Stimulated activated CD8-positive, alpha-beta memory T cell treated with anti-CD3 and anti-CD28 coated beads, Interleukin-15, amount 100 ng/mL, for 1 hour (primary cell): Measurements from ENCODE around the gene NFASC.

Experiments used
- DNase-seq: peaks from one replicate; pipeline ENCODE4 v3.0.0-alpha.2; 2020; ENCODE audit warnings: low read depth

Gene NFASC

DNA sequence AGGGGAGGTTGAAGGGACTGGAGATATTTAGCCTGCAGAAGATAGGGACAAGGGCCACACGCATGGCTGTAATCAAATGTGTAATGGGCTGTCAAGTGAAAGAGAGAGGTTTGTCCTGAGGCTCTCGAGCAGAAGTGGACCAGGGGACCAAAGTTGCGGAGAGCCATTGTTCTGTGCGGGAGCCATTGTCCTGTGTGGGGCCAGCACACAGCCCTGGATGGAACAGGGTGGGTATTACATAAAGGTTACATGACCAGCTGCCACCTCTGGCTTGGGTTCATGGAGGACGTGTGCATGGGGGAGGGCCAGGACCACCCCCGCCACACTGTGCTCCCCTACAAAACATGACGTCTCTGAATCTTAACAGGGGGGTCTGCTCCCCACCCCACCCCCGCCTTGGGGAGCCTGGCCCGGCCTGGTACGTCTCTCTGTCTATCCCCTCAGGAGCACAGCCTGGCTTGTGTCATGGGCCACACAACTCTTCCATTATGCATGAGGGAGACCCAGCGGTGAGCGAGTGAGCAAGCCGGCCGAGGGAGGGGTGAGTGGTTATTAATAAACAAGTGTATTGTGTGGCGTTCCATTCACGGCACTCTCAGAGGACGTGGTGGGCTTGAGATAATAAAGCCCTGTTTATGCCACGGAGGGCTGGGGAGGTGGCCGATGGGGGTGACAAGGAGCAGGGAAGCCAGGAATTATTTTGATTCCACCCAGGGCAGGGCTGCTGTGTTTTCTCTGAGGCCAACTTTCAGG is at the start of gene NFASC:
NFASC (plus strand) TSS at position 703 of the 753 bp plus-strand sequence. CDS start 73,454 bp downstream, outside the sequence.
- no peak for DNase-seq

- DNase-seq: no peak
Measured at GRCh38 chr1:204821476-204821875, 49.2 kb upstream of the NFASC start.

GRCh38 chr1:204821924-204822323 is 48.7 kb upstream of the NFASC start:
- DNase-seq: no peak

DNA sequence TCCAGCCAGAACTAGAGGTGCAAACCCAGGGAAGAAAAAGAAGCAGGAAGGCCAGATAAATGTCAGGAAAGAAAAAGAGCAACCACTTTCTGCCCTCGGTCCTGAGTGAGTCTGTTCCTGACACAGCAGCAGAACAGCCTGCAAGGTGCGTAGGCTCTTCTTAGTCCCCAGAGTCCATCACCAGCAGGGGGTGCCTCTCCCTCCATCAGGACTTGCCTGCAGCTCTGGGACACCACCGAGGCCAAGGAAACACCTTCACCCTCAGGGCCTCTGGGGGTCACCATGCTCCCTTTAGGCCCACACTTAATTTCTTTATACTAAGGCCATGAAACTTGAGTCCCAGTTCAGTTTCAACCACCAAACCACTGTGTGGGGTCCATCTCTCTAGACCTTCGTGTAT is 43.7 kb upstream of the NFASC start:
- DNase-seq: no peak

DNA sequence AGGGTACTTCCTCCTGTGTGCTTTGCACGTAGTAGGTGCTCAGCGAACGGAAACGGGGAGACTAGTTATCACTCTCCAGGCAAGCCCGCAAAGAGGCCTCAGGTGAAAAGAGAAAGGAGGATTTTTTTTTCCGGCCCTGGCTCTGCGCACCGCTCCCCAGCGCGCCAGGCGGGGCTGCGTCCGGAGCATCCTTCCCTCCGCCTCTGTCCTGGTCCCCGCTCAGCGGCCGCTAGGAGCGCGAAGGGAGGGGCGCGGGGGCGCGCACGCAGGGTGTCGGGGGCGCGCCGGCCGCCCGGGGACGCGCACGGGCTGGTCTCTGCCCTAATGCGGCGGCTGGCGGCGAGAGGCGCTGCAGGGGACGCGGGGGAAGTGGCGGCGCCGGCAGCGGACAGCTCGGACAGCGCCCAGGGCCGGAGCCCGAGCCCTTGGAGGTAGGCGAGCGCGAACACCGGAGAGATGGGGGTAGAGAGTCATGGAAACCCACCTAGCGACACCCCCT is 42.3 kb upstream of the NFASC start:
- no peak for DNase-seq

DNA sequence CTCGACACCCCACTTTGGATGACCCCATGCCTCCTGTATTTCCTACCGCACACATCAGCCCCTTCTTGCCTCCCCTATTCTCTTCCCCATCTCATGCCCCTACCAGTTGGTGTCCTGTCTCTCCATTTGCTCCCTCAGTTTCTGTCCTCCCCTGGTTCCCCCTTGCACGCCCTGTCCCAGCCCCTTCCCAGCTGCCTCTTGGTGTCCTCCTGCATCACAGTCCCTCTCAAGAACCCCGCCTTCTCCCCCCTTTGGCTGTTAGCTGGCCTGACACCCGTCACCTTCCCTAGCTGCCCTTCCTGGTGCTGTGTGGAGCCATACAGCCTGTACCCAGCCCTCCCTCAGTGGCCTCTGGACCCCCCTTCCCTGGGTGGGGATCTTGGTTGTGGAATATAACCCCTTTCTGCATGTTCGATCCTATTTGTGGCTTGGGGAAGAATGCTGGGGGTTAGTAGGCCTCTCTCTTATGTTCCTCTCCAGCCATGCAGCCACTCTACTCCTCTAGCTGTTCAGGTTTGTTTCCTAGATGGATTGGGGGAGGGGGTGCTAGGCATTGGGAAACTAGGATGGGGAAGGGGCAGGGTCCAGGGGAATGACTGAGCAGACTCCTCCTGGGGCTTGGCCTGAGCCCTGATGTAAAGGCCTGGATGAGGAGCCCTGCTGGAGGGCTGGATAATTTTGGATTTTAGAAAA is 41.4 kb upstream of the NFASC start:
- DNase-seq: no peak

GRCh38 chr1:204830747-204831146 is 39.9 kb upstream of the NFASC start:
- no peak for DNase-seq

- DNase-seq: no peak
Measured at GRCh38 chr1:204831186-204831585, 39.5 kb upstream of the NFASC start.

GRCh38 chr1:204834336-204834735 is 36.3 kb upstream of the NFASC start:
- DNase-seq: no peak

- no peak for DNase-seq
Measured at GRCh38 chr1:204834752-204835151, 35.9 kb upstream of the NFASC start.

DNA sequence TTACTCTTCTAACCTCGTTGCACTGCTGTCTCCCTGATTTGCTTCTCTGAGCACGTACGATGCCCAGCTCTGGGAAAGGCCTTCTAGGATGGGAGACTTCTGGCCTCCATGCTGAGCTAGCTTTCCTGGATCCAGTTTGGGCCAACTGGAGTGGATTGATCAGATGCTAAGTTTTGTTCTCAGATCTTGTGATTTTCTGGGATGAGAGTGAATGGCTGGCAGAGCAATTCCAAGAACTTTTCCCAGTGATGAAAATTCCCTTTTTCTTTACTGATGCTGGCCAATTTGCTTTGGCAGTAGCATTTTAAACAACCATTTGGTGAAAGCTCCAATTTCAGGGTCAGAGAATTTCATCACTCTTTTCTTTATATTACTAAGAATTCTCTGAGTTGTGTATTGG is 34.9 kb upstream of the NFASC start:
- no peak for DNase-seq

DNA sequence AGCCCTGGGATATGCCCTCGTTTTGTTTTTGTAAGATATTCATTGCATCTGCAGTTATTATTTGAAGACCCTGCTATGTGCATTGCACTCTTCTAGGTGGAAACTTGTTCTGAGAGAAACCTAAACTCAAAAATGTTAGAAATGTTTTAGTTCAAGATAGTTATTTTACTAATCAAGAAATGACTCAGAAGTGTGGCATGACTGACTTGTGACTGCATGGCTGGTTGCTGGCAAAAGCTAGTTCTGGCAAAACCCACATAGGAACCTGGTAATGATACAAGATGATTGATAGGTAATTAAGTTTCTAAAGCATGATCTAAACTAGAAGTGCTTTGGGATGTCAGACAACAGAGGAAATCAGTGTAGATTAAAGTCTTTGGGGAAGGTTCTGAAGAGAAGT is 33.8 kb upstream of the NFASC start:
- no peak for DNase-seq

DNA sequence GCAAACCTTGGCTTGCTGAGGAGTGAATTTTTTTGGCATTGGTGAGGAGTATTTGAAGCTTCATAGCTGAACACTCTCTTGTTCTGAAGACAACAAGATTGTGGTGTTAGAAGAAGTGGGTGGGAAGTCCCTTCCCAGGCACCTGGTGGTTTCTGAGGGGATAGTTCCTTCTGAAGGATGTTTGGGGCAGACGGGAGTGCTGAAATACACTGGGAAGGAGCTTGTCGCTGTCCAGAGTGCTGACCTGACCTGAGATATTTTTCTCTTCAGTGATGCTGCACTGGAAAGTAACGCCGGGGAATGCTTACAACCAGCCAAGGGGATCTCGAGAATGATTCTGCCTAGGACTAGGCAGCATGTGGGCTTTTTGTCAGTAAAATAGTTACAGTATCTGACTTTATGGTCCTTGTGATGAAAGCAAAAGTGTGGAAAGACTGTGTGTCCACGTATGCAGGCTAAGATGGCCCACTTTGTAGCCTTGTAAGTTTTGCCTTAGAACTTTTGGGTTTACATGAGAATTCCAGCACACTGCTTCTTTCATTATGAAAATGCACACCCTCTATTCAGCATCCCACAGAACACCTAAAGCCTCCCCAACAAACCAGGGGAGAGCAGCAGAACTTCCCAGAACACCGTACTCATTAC is 33.1 kb upstream of the NFASC start:
- no peak for DNase-seq

- DNase-seq: no peak
Measured at GRCh38 chr1:204841316-204841715, 29.3 kb upstream of the NFASC start.

GRCh38 chr1:204841798-204842197 is 28.9 kb upstream of the NFASC start:
- DNase-seq: no peak

DNA sequence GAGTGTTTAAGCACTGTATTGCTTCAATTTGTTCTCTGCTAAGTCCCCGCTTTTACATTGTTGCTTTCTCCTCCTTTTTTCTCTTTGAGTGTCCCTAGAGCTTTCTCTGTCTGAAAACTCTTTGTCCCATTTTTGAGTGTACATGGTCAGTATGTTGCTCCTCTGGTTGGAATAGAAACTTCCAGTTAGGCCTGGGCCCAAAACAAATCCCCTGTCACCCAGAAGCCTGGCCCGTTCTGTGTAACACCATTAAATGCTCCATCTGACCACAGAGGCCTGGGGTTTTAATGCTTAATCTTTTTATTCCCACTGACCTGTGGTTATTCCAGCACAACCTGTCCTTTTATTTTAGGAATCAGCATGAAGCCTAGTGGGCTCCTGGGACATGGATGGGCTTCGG is 28.3 kb upstream of the NFASC start:
- no peak for DNase-seq

- DNase-seq: no peak
Measured at GRCh38 chr1:204842892-204843291, 27.8 kb upstream of the NFASC start.

DNA sequence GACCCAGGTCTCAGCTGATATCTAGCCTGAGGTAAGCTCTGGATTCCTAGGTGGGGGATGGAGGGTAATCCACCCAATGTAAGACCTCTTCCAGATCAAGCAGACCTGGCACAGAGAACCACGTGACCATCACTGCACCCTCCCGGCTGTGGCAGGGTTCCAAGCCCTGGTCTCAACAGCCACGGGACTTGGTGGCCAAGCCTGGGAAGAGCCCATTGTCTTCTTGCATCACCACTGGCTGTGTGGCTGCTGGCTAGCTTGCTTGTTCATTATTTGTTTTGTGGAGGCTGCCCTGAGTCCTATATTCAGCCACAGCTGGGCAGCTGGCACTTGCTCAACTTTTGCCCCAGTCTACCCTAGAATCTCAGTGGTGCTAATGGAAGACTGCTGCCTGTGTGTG is 24.1 kb upstream of the NFASC start:
- no peak for DNase-seq

DNA sequence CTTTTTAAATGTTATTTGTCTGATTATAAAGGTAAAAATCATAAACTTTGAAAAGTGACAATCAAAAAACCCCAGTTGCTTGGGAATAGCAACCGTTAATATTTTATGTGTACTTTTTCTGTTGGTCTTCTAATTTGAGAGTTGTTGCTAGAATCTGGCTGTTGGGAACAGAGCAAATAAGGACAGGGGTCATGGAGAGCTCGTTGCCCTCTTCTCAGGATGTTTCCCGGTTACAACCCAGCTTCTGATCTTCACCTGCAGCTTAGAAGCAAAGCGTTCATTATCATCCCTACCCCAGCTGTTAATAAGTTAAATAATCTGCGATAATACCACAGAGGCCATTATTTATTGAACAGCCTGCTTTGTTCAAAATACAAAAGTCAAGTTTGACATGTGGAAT is 22.1 kb upstream of the NFASC start:
- no peak for DNase-seq

GRCh38 chr1:204852854-204853253 is 17.8 kb upstream of the NFASC start:
- no peak for DNase-seq

GRCh38 chr1:204853436-204853835 is 17.2 kb upstream of the NFASC start:
- DNase-seq: no peak

GRCh38 chr1:204854286-204854685 is 16.4 kb upstream of the NFASC start:
- no peak for DNase-seq

DNA sequence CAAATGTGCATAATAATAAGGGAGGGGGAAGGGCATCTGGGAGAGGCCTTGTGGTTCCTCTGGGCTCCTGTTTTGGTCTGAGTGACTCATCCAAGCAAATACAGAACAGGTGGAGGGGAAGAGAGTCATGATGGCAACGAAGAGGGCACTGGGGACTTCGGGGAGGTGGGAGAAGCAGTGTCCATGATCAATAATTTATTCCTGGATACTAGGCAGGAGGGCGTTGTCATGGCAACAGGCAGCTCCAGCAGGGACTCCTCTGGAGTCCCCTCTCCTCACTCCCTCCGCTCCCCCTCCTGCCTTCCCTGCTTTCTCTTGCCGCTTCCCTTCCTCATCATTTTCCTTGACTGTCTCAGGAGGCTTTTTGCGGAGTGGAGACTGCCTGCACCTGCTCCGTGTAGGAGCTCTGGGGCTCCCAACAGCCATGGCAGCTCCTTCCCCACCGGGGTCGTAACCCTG is 12.3 kb upstream of the NFASC start:
- no peak for DNase-seq
